ENCODE measurements around the gene IRGC.

IRGC gene

DNA sequence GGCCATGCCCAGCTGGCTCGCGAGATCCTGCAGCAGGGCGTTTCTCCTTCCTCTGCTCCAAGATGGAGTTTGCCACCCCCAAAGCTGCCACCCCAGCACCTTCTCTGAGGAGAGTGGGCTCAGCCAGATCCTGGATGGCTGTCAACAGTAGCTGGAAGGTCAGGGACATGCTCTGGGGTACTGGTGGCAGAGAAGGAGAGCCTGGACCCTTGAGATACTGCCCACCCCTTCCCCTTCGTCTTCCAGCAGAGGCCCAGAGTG is 11.6 kb downstream of the IRGC start:
- Histone ChIP-seq H3K4me3 (ENCODE audit: low read length) (no peak overlapping the region), H3K36me3 (ENCODE audit: insufficient read depth, low read depth, low read length) (peaks cover 32% of the 10 kb centered on the region), H3K4me1 (ENCODE audit: insufficient read depth, low read length) (no peaks in the 10 kb centered on the region), H3K9ac (ENCODE audit: low read depth, low read length) (no peak overlapping the region), H3K27ac (ENCODE audit: low read length) (no peak overlapping the region), H3K9me3 (ENCODE audit: insufficient read depth, low read depth, low read length) (no peaks in the 10 kb centered on the region), H3K27me3 (ENCODE audit: insufficient read depth, low read length) (no peaks in the 10 kb centered on the region)

DNA sequence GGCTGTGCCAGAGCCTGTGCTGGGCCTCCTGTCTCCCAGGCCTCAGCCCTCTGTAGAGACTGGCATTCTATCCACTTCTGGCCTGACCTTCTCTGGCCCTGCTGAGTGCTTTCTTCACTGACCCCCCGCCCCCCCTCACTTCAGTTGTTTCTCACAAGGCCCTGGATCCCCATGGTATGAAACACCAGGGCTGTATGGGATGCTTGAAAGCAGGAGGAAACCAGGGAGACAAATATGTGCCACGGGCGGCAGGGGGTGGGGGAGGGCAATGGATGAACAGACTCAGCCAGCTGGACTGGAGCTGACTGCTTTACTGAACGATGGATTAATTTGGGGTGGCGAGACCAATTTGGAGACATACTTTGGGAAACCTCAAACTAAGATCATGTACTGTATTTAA is 14.0 kb downstream of the IRGC start:
- peaks cover 56% of the 10 kb centered on the region for H3K36me3 ChIP-seq (ENCODE audit: insufficient read depth, low read depth, low read length)

DNA sequence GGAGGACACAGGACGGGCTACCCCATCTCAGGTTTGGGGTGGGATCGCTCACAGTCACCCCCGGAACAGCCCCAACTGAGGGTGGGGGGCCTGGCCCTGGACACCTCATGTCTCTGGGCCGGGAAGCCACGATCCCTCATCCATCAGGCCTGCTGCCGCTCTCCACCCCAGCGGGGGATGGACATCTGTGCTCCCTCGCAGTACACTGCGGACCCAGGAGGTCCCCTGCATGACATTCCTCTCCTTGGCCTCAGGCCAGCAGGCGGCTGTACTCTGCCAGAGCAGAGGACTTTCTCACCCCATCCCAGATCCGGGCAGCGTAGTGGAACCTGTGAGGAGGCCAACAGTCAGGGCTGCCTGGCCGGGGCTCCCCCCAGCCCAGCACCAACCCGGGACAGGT is 15.5 kb downstream of the IRGC start:
- Histone ChIP-seq H3K4me1 (ENCODE audit: insufficient read depth, low read length) (no peaks in the 10 kb centered on the region), H3K9me3 (ENCODE audit: insufficient read depth, low read depth, low read length) (no peaks in the 10 kb centered on the region), H3K36me3 (ENCODE audit: insufficient read depth, low read depth, low read length) (peaks cover 66% of the 10 kb centered on the region), H3K27me3 (ENCODE audit: insufficient read depth, low read length) (no peaks in the 10 kb centered on the region), H3K27ac (ENCODE audit: low read length) (no peak overlapping the region), H3K9ac (ENCODE audit: low read depth, low read length) (no peak overlapping the region), H3K4me3 (ENCODE audit: low read length) (no peak overlapping the region)

More for the DNA sequence above, 14.0 kb downstream of the IRGC start:
- H3K9ac ChIP-seq (ENCODE audit: low read depth, low read length) = no peak overlapping the region
- H3K27ac ChIP-seq (ENCODE audit: low read length) = no peak overlapping the region
- H3K9me3 ChIP-seq (ENCODE audit: insufficient read depth, low read depth, low read length) = no peaks in the 10 kb centered on the region
- H3K4me1 ChIP-seq (ENCODE audit: insufficient read depth, low read length) = no peaks in the 10 kb centered on the region
- H3K27me3 ChIP-seq (ENCODE audit: insufficient read depth, low read length) = no peaks in the 10 kb centered on the region
- no peak overlapping the region for H3K4me3 ChIP-seq (ENCODE audit: low read length)

DNA sequence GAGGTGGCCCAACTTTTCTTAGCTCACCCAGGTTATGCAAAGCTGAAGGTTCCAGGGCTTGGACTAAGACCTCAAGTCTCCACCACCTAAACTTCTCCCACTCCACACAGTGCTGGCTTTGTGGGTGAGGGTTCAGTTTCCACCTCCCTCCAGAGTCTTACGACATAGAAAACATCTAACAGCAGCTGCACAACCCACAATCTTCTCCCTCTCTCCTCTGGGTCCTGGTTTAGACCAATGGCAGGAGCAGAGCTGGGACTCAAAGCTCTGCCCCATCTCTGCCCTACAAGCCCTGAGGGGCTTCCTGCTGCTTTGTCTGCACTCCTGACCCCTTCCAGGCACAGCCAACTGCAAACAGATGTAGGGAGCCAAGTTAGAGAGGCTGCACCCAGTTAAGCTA is 16.0 kb downstream of the IRGC start:
- peaks cover 71% of the 10 kb centered on the region for H3K36me3 ChIP-seq (ENCODE audit: insufficient read depth, low read depth, low read length)
- H3K27me3 ChIP-seq (ENCODE audit: insufficient read depth, low read length) = no peaks in the 10 kb centered on the region
- no peak overlapping the region for H3K4me3 ChIP-seq (ENCODE audit: low read length)
- H3K9me3 ChIP-seq (ENCODE audit: insufficient read depth, low read depth, low read length) = no peaks in the 10 kb centered on the region
- H3K27ac ChIP-seq (ENCODE audit: low read length) = no peak overlapping the region
- no peaks in the 10 kb centered on the region for H3K4me1 ChIP-seq (ENCODE audit: insufficient read depth, low read length)
- no peak overlapping the region for H3K9ac ChIP-seq (ENCODE audit: low read depth, low read length)

DNA sequence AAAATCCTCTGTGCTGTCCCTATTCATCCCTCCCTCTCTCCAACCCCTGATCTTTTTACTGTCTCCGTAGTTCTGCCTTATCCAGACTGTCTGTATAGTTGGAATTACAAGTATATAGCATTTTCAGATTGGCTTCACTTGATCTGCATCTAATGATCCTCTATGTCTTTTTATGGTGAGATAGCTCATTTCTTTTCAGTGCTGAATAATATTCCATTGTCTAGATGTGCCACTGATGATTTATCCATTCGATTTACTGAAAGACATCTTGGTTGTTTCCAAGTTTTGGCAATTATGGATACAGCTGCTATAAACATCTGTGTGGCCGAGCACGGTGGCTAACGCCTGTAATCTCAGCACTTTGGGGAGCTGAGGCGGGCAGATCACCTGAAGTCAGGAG is 19.1 kb downstream of the IRGC start:
- no peaks in the 10 kb centered on the region for H3K9me3 ChIP-seq (ENCODE audit: insufficient read depth, low read depth, low read length)
- H3K4me1 ChIP-seq (ENCODE audit: insufficient read depth, low read length) = no peaks in the 10 kb centered on the region
- no peak overlapping the region for H3K27ac ChIP-seq (ENCODE audit: low read length)
- H3K36me3 ChIP-seq (ENCODE audit: insufficient read depth, low read depth, low read length) = peaks cover 87% of the 10 kb centered on the region
- H3K27me3 ChIP-seq (ENCODE audit: insufficient read depth, low read length) = no peaks in the 10 kb centered on the region
- H3K4me3 ChIP-seq (ENCODE audit: low read length) = no peak overlapping the region
- H3K9ac ChIP-seq (ENCODE audit: low read depth, low read length) = no peak overlapping the region

DNA sequence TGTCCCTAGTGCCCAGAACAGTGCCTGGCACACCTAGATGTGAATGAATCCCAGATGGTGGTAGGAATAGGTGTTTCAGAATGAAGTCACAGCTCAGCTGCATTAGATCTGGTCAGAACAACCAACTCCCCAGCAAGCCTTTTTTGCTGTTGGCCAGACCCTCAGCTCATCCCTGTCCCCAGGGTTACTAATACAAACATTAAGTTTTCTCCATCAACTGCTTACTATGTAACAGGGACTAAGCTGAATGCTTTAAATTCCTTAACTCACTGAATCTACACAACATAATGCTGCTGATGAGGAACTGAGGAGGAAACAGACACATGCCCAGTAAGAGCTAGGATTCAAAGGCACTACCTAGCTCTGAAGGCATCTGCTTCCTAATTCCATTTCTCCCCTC is 20.1 kb downstream of the IRGC start:
- H3K9me3 ChIP-seq (ENCODE audit: insufficient read depth, low read depth, low read length) = no peaks in the 10 kb centered on the region
- no peak overlapping the region for H3K27ac ChIP-seq (ENCODE audit: low read length)
- H3K36me3 ChIP-seq (ENCODE audit: insufficient read depth, low read depth, low read length) = peaks cover 92% of the 10 kb centered on the region
- no peaks in the 10 kb centered on the region for H3K27me3 ChIP-seq (ENCODE audit: insufficient read depth, low read length)
- no peak overlapping the region for H3K9ac ChIP-seq (ENCODE audit: low read depth, low read length)
- H3K4me3 ChIP-seq (ENCODE audit: low read length) = no peak overlapping the region
- H3K4me1 ChIP-seq (ENCODE audit: insufficient read depth, low read length) = no peaks in the 10 kb centered on the region

DNA sequence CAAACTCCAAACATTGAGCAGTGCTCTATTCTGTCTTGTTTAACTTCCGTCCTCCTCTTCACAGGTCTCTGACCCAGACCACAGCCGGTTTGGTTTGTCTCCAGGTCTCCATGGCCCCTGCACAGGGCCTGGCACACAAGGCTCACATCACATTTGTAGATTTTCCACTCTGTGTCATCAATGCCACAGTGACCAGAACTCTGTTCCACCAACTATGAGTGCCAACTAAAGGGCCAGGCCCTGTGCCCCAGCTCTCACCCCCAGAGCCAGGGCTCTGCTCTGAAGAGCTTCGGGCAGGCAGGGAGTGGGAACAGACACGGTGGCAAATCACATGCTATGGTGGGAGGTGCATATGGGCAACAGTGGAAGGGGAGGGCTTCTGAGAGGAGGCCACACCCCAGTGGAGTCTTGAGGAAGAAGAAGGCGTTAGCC is 22.9 kb downstream of the IRGC start:
- Histone ChIP-seq H3K9me3 (ENCODE audit: insufficient read depth, low read depth, low read length) (no peaks in the 10 kb centered on the region), H3K9ac (ENCODE audit: low read depth, low read length) (no peak overlapping the region), H3K36me3 (ENCODE audit: insufficient read depth, low read depth, low read length) (peaks cover 90% of the 10 kb centered on the region), H3K27me3 (ENCODE audit: insufficient read depth, low read length) (no peaks in the 10 kb centered on the region), H3K4me3 (ENCODE audit: low read length) (no peak overlapping the region), H3K4me1 (ENCODE audit: insufficient read depth, low read length) (no peaks in the 10 kb centered on the region), H3K27ac (ENCODE audit: low read length) (no peak overlapping the region)

DNA sequence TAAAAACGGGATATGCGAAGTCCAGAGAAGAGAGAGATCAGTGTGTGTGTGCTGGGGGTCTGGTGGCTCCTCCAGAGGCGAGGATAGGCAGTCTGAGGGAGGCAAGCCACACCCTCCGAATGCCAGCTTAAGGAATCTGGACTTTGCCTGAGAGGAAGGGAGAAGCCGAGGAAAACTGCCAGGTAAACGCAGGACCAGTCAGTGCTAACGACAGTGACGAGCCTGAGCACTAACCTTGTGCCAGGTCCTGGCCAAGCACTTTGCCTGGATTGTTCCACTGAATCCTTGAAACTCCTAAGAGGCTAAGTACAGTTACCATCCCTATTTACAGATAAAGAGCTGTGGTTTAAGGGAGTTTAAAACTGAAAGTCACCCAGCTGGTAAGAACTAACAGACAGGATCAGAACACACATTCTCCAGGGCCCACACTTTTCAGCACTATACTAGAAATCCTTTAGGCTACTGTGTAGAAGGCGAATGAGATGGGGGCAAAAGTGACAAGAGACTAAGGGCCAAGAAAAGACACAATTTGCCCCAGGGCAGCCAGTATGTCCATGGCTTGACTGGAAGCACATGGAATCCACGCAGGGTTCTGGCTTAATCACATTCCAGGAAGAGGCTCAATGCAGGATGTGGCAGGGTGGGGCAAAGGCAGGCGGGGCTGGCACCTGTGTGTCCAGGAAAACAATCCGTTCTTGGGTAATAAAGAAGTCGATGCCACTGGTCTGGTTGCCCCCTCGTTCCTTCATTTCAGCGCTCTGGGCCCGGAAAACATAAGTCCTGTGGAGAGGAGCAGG is 23.8 kb downstream of the IRGC start:
- no peaks in the 10 kb centered on the region for H3K27me3 ChIP-seq (ENCODE audit: insufficient read depth, low read length)
- no peaks in the 10 kb centered on the region for H3K9me3 ChIP-seq (ENCODE audit: insufficient read depth, low read depth, low read length)
- no peak overlapping the region for H3K9ac ChIP-seq (ENCODE audit: low read depth, low read length)
- peaks cover 90% of the 10 kb centered on the region for H3K36me3 ChIP-seq (ENCODE audit: insufficient read depth, low read depth, low read length)
- H3K27ac ChIP-seq (ENCODE audit: low read length) = no peak overlapping the region
- no peak overlapping the region for H3K4me3 ChIP-seq (ENCODE audit: low read length)
- no peaks in the 10 kb centered on the region for H3K4me1 ChIP-seq (ENCODE audit: insufficient read depth, low read length)

DNA sequence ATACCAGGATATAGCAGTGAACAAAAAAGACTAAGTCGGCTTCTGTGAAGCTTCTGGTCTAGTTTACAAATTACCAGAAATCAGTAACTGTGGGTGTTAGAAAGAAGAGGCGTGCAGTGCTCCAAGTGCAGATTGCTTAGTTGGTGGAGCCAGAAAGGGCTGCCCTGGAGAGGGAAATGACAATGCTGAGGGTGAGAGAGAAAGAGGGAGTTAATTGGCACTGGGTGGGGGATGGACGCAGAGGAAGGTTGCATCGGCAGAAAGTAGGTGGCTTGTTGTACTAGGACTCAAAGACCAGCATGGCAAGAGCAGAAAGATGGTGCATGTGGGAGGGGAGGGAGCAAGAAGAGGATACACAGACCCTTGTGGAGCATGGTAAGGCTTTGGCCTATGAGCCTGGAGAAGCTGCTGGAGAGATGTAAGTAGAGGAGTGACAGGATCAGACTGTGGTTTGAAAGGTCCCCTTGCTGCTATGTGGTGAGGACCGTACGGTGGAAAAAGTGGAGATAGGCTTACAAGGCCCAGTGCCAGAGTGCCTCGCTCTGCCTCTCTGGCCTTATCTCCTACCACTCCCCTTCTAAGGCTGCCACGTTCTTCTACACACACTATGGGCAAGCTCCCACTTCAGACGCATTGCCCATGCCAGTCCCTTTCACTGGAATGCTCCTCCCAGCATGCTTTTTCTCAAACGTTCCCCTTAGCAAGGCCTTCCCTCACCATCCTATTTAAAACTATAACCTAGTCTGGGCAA is 25.4 kb downstream of the IRGC start:
- Histone ChIP-seq H3K9me3 (ENCODE audit: insufficient read depth, low read depth, low read length) (no peaks in the 10 kb centered on the region), H3K36me3 (ENCODE audit: insufficient read depth, low read depth, low read length) (peaks cover 88% of the 10 kb centered on the region), H3K27ac (ENCODE audit: low read length) (no peak overlapping the region), H3K9ac (ENCODE audit: low read depth, low read length) (no peak overlapping the region), H3K4me3 (ENCODE audit: low read length) (no peak overlapping the region), H3K4me1 (ENCODE audit: insufficient read depth, low read length) (no peaks in the 10 kb centered on the region), H3K27me3 (ENCODE audit: insufficient read depth, low read length) (no peaks in the 10 kb centered on the region)

DNA sequence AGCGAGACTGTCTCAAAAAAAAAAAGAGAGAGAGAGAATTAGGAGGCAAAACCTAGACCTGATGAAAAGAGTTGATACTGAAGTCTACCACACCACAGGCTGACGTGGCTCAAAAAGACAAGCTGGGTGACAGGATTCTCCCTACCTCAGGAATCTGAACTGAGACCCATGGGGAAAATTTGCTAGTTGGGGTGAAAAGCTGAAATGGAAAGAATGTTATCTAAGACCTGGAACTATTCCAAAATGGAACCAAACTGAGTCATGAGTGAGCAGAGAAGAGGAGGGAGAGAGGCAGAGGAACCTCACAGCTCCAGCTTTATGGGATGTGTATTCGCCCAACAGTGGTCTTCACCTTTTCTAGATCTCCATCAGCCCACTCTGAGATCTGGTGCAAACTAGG is 27.2 kb downstream of the IRGC start:
- Histone ChIP-seq H3K9me3 (ENCODE audit: insufficient read depth, low read depth, low read length) (no peaks in the 10 kb centered on the region), H3K9ac (ENCODE audit: low read depth, low read length) (no peak overlapping the region), H3K36me3 (ENCODE audit: insufficient read depth, low read depth, low read length) (peaks cover 91% of the 10 kb centered on the region), H3K27me3 (ENCODE audit: insufficient read depth, low read length) (no peaks in the 10 kb centered on the region), H3K4me1 (ENCODE audit: insufficient read depth, low read length) (no peaks in the 10 kb centered on the region), H3K4me3 (ENCODE audit: low read length) (no peak overlapping the region), H3K27ac (ENCODE audit: low read length) (no peak overlapping the region)

DNA sequence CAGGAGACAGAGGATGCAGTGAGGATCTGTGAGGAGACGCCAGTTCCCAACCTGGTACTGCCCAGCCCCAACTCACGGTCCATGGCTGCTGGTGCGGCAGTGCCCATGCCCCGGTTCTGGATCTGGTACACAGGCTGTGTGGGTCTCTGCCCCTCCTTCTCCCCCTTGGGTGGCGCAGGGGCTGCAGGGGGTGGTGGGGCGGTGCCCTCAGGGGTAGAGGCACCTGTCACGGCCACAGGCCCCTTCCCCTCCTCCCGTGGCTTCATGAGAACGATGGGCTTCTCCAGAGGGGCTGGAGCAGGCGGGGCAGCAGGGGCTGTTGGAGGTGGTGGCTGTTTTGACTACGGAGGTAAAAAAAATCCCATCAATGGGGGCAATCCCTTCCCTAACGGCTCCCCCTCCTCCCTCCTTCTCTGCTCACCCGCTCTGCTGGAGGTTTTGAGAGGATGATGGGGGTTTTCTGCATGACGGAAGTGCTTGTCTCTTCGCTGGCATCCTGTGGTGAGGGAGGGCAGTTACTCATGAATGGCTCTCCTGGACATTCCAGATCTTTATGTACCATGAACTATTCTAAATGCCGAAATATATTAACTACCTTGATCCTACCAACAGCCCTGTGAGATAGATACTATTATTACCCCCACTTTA is 31.8 kb downstream of the IRGC start:
- no peaks in the 10 kb centered on the region for H3K4me1 ChIP-seq (ENCODE audit: insufficient read depth, low read length)
- no peaks in the 10 kb centered on the region for H3K9me3 ChIP-seq (ENCODE audit: insufficient read depth, low read depth, low read length)
- no peaks in the 10 kb centered on the region for H3K27me3 ChIP-seq (ENCODE audit: insufficient read depth, low read length)
- no peak overlapping the region for H3K9ac ChIP-seq (ENCODE audit: low read depth, low read length)
- H3K27ac ChIP-seq (ENCODE audit: low read length) = no peak overlapping the region
- no peak overlapping the region for H3K4me3 ChIP-seq (ENCODE audit: low read length)
- H3K36me3 ChIP-seq (ENCODE audit: insufficient read depth, low read depth, low read length) = peaks cover 85% of the 10 kb centered on the region

DNA sequence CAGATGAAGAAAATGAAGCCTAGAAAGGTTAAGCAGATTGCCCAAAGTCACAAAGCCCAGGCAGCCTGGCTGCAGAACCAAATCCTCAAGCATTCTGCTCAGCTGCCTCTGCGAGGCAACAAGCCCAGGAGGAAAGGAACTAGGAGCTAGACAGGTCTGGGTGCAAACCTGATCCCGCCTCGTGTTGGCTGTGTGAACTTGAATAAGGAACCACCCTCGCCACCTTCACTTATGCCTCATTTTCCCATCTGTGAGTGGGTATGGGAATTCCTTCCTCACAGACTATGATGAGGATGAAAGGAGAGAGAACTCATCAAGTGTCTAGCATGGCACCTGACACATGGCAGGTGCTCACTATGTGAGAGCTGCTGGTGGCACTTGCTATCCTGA is 32.3 kb downstream of the IRGC start:
- Histone ChIP-seq H3K4me3 (ENCODE audit: low read length) (no peak overlapping the region), H3K27me3 (ENCODE audit: insufficient read depth, low read length) (no peaks in the 10 kb centered on the region), H3K9me3 (ENCODE audit: insufficient read depth, low read depth, low read length) (no peaks in the 10 kb centered on the region), H3K4me1 (ENCODE audit: insufficient read depth, low read length) (0 out of 2 replicates have a peak, but pooled peaks cover 4% of the 10 kb centered on the region), H3K36me3 (ENCODE audit: insufficient read depth, low read depth, low read length) (peaks cover 79% of the 10 kb centered on the region), H3K27ac (ENCODE audit: low read length) (no peak overlapping the region), H3K9ac (ENCODE audit: low read depth, low read length) (no peak overlapping the region)

Data from iPS-20b (cell line).